HL-60/S4 treated with phorbol 12-myristate 13-acetate at 8.2 ng/mL for 4 days and 3 days (cell line): ENCODE results near the gene CCDC201.
"Not testable (repeated sequence)": the region's sequence is repeated elsewhere in the genome, so short reads cannot be mapped to it uniquely, and the experiment has no call there.

ENCODE experiments used
- in situ Hi-C: fragments of 300-500 bp; cut with MboI; formaldehyde crosslinking; loops from 2 replicates; pipeline ENCODE4 v1.15.0; 2022; ENCODE audit warnings: low sequenced_read_pairs

Gene CCDC201

GRCh38 chr7:45878457-45879144 is 5.7 kb upstream of the CCDC201 start:
- in situ Hi-C loops, result no loop called here

GRCh38 chr7:45876519-45876918 is 3.6 kb upstream of the CCDC201 start:
- in situ Hi-C loops, result no loop called here

GRCh38 chr7:45874408-45875131 is 1.7 kb upstream of the CCDC201 start:
- in situ Hi-C loops, result loop anchor here (25.0 kb wide), 1 partner anchor 712 kb away; the partner anchor contains the start of gene RAMP3

DNA sequence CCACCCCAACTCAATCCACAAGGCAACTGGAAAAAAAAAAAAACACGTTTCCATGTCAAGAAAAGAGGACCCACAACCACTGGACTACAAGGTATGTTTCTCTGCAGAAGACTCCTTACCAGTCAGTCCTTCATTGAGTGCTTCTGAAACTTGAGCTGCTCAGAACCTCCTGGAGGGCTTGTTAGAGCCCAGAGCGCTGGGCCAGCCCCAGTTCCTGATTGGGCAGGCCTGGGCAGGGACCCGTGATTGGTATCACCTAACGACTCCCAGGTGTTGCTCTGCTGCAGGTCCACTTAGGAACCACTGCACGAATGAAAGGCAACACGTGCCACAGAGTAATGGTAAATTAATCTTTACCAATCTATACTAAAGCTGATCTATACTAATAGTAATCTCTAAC is 473 bp upstream of the CCDC201 start:
- in situ Hi-C loops, result loop anchor here (25.0 kb wide), 1 partner anchor 711 kb away; the partner anchor contains the start of gene RAMP3

DNA sequence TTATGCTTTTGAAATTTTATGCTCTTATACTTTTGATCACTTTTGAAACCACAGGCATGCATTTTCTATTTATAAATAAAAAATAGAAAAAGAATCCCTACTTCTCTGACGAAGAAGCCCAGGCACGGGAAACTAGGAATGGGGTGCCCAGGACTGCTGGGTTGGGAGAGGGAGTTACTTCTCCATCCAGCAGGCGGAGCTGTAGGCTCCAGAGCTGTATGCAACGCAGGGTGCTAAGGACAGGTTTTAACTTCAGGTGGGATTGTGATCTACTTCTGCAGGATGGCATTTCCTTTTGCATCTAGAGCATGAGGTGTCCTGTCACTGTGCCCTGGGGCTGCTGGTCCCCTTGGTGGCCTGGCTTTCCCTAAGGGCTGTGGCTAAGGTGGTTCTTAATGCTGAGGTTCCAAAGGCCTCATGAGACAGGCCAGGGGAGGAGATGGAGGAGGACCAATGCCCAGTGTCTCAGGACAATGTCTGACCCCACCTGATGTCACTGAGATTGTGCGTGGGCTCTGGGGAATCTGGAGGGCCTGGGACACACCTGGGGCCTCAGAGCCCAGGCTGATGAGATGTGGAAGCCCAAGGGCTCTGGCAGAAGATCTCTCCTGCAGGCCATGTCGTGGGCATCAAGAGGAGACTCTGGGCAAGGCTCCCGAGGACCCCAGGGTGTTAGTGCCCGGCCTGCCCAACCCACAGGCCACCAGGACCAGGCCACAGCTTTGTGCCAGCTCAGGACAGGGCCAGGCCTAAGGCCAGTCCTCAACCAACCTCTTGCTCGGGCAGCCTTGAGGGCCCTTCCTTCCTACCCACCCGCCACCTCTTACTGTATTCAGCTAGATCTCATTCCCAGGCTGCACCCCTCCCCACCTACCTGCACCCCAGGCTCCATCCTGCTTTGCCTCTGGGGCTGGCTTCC is 507 bp downstream of the CCDC201 start:
- in situ Hi-C loops, result loop anchor here (25.0 kb wide), 1 partner anchor 710 kb away; the partner anchor contains the start of gene RAMP3

DNA sequence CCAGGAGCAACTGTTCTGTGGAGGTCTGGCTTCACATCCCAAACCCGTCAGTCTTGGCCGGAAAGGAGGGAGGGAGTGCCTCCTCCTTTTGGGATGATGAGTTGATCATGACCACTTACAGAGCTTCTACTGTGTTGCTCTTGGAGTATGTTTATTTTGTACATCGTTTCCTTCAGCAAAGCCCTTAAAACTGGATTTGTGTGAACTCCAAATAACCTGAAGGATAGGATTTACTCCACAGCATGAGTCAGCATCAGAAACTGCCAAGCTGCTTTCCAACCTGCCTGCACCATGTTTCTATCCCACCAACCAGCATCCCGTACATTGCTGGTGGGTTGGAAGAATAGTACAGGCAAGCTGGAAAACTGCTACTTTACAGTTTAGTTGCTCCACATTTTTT is 3.5 kb downstream of the CCDC201 start:
- in situ Hi-C loops, result loop anchor here (25.0 kb wide), 1 partner anchor 707 kb away; the partner anchor contains the start of gene RAMP3

DNA sequence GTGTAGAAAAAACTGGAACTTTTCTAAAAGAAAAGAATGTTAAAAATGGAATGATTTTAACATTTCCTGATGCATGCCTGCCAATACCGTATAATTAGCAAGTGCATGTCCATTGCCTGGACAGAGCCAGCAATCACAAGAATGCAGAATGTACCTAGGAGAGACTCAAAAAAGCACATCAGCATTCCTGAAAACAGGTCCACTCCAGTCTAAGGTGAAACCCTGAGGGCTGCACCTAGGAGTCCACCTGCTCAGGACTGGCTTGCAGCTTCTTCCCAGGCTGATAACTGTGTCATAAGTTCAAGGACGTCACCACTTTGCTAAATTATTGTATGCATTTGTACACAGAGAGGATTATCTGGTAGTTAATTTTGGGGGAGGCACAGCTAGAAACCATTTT is 5.4 kb downstream of the CCDC201 start:
- in situ Hi-C loops, result loop anchor here (25.0 kb wide), 1 partner anchor 705 kb away; the partner anchor contains the start of gene RAMP3

DNA sequence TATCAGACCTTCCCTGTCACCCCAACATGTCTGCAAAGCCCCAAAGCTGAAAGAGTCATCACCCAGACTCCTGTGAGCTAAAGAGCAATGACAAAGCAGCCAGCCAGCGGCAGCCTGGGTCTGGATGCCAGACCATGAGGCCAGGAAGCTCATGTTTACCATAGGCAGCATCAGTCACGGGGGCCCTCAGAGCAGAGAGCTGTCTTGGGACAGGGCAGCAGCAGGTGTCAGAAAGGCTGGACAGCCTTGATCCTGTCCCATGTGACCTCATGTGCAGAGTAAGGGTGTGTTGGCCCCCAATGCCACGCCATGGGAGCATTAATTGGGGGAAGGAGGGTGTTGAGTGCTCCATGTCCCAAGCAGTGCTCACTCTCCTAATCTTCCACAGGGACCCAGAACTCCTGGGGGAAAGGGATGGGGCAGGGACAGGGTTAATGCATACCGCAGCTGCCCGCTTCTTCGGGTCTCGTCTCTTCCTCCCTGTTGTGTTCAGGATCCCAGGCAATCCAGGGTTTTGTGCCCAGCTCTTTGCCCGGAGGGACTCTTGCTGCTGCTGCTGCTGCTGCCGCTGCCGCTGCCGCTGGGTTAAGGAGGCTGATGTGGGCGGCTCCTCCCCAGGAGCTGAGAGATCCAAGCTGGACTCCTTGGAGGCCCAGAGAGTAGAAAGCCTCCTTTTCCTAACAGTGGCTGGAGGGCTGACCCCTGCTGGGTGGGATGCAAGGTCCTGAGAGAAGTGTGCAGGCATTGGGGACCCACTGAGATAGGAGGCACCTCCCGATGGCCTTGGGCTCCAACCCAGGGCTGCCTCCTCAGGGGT is 7.1 kb downstream of the CCDC201 start:
- in situ Hi-C loops, result loop anchor here (25.0 kb wide), 1 partner anchor 704 kb away; the partner anchor contains the start of gene RAMP3

DNA sequence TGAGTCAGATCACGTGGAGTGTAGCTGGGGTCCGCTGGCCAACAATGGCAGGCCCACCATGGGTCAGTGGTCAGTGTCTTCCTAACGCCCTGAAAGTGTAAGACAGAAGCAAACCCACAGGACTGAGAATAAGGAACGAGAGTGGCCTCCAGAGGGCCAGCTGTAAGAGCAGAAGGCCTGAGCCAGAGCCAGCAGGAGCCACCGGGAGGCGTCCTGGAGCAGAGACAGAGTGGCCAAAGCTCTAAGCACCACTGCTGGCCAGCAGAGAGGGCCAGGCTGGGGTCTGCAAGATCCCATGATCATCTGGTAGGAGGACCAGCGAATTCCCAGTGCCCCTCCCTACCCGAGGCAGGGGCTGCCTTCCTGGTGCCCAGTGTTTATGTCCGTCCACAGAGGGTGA is 9.2 kb downstream of the CCDC201 start:
- in situ Hi-C loops, result loop anchor here (25.0 kb wide), 1 partner anchor 701 kb away; the partner anchor contains the start of gene RAMP3

DNA sequence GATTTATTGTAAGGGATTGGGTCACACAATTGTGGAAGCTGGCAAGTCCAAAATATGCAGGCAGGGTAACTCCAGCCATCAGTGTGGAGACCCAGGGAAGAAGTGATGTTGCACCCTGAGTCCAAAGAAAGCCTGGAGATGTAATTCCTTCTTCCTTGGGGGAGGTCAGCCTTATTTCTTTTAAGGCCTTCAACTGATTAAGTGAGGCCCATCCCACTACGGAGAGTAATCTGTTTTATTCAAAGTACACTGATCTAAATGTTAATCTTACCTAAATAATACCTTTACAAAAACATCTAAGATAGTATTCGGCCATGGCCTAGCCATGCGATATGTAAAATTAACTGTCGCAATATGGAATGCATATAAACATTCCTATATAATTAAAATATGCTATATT is 16.0 kb downstream of the CCDC201 start:
- in situ Hi-C loops, result loop anchor here (25.0 kb wide), 1 partner anchor 695 kb away; the partner anchor contains the start of gene RAMP3

- in situ Hi-C loops, result loop anchor here (25.0 kb wide), 1 partner anchor 693 kb away; the partner anchor contains the start of gene RAMP3
Measured at GRCh38 chr7:45855680-45856079, 17.2 kb downstream of the CCDC201 start.

DNA sequence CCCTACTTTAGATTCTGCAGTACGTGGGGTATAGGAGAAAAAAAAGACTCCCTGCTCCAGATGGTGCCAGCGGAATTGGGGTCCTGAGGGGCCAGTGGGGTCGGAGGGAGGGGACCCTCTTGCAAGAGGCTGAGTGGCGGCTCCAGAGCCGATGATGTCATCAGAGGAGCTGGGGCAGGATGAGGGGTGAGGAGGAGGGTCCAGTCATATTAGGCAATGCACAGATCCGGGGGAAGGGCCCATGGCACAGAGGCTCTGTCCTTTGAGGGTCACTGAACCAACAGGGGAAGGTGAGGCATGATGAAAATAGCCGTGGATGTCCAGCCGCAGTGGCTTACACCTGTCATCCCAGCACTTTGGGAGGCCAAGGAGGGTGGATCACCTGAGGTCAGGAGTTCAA is 19.4 kb downstream of the CCDC201 start:
- in situ Hi-C loops, result loop anchor here (25.0 kb wide), 1 partner anchor 691 kb away; the partner anchor contains the start of gene RAMP3

- in situ Hi-C loops, result loop anchor here (25.0 kb wide), 1 partner anchor 691 kb away; the partner anchor contains the start of gene RAMP3
Measured at GRCh38 chr7:45852984-45853383, 19.9 kb downstream of the CCDC201 start.

DNA sequence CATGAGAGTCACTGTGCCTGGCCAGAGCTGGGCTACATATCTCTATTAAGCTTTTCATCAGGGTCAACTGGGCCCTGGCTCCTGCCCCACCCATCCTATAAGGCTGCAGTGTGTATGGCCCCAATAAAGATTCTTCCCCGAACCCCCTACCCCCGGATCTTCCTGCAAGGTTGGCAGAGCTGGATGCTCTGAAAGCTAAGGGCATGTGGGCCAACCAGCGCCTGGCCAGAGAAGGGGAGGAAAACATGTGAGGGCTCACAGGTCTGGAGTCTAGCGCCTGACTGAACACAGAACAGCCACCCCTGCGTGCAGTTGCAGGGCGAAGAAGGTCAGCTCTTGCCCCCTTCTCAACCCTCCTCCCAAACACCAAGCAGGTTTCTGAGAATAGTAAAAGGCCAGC is 24.1 kb downstream of the CCDC201 start:
- in situ Hi-C loops, result not testable (repeated sequence)

- in situ Hi-C loops, result not testable (repeated sequence)
Measured at GRCh38 chr7:45846536-45846935, 26.3 kb downstream of the CCDC201 start.

- in situ Hi-C loops, result not testable (repeated sequence)
Measured at GRCh38 chr7:45841926-45842717, 30.8 kb downstream of the CCDC201 start.

DNA sequence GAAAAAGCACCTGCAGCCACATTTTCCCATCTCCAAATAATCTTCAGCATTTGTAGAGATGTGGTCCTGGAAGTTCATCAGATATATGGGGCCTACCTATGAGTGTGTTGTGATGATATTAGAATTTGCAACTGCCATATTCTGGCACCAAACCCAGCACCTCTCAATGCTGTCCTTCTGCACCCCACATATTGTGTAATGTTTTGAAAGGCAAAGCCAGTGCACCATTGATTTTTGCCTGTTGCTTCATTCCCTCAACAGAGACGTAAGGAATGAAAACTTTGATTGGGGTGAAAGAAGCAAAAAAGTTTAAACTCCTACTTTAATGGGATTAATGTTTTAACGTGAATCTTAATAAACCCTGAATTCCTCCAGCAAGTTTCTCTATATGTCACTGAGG is 34.0 kb downstream of the CCDC201 start:
- in situ Hi-C loops, result not testable (repeated sequence)

- in situ Hi-C loops, result not testable (repeated sequence)
Measured at GRCh38 chr7:45832433-45833177, 40.3 kb downstream of the CCDC201 start.
